DMS 273 treated with DMSO at 0.1 percent for 48 hours (cell line): Measurements from ENCODE around the gene PCDH19.

ENCODE experiments used
- DNase-seq: peaks from one replicate; lab custom pipeline; 2025; lab: John Stamatoyannopoulos, UW

Gene PCDH19

DNA sequence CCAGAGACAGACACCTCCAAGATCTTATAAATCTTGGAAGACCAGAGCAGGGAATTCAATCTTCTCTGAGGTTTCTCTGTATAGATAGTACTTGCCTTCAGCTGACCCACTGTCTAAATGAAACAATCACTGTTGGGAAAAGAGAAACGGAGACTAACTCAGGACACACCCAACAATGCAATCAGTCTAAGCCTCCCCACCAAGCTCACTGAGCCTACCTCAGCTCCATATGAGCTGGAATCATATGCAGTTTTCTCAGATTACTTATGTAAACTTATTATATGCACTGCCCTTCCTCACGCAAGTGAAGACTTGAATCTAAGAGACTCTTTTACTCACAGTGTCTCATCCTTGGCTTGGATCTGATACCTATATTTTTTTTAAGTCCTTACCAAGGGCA is 110.5 kb downstream of the PCDH19 start:
- DNase-seq, result no peak

DNA sequence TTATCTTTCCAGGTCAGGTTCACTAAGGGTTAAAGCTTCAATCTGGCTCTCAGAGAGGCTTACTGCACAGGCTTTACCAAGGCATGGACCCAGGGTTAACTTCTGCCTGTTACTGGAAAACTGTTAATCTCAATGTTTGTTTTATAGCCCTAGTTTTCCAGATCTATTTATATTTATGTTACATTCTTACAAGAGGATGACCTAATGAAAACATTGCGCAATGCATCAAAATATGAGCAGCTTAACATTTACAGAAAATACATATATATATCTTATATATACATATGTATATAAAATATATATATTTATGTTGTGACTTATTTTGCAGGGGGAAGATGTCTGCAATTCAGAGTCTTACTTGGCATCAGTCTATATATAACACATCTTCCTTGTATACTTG is 112.3 kb downstream of the PCDH19 start:
- DNase-seq, result no peak

DNA sequence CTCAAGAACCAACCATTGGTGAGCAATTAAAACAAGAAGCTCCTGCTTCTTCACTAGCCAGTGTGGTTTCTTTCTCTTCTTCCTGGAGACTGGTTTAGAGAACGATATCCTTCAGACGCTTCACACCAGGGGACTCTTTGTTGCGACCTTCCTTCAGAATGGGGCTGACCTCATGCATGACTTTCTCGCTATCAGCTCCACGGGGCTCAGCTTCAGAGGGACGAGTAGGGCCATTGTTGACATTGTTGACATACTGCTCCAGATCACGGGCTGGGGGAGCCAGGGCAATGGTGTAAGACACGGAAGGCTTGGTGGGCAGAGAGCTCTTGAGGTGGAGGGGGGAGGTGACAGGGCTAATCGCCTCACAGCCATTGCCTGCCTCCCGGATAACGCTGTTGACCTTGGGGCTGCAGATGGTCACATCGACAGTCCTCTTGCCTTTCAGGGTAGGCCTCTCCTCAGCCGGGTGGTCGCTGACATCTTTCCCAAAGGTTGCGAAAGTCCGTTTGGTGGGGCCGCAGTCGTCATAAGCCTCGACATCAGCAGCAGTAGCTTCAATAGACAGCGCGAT is 113.8 kb downstream of the PCDH19 start:
- DNase-seq, result no peak

DNA sequence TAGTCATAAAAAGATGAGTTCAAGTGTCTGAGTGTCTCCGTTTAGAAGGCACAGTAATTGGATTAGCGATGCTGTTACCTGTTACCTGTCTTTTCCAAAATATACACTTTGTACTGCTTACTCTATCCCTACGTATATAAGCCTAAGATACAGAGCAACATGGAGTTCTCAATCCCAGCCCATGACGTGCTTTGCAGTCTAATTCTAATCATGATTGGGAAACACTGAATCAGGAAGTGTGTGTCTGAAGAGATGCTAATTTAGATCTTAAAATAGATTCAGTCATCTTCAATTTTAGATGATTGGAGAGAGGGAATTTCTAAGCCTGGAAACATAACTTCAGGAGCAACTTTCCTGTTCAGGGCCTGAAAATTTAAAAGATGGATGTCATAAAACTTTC is 115.1 kb downstream of the PCDH19 start:
- no peak for DNase-seq

DNA sequence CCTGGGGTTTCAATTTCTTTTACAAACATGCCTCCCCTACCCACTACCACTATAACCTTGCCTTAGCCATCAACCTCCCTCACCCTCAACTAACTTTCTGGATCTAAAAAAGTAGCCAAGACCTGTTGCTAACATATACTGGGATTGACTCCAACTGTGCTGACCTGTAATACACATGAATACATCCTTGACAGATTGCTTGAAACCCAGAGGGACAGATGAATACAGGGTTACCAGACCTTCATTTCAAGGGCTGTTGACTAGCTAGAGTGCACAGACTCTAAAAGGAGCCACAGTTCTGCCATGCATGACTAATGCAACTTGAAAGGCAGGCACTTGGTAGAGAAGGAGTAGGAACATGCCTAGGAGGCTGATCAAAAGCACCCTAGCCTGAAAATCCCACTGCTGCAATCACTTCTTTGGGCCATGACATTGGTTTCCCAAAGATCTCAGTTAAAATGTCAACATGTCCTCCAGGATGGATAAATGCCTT is 121.0 kb downstream of the PCDH19 start:
- peak; percentile 58 for DNase-seq

DNA sequence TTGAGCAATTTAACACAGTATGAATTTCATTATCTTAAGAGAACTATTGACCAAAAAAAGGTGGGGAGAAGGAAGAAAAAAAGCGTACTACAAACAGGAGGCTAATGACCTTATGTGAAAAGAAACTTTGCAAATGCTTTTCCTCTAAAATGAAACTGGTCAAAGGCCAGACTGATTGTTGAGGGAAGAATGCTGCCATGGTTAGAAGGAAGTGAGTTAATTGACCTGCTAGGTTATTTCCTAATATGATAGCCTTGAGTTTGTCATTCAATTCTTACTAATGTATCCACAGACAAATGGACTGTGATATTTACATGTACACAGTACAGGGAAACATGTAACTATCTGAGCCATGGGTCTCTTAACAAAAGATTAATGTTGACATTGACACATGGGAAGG is 132.8 kb downstream of the PCDH19 start:
- DNase-seq, result no peak

DNA sequence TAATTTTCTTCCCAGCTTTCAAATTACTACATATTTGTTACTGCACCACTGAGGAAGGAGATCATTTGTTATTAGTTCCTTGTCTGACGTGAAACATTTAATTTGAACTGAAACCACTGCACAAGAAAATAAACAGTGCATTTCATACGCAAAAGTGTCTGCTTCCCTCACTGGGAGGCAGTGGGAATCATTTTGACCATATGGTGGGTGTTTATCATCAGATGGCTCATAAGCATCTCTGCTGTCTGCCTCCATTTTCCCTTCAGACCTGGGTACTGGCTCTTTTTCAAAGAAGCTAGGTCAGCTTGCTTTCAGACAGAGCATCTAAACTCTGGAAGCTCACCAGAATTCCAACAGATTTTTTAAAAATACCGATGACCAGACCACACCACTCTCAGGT is 135.2 kb downstream of the PCDH19 start:
- DNase-seq, result peak; percentile 38

DNA sequence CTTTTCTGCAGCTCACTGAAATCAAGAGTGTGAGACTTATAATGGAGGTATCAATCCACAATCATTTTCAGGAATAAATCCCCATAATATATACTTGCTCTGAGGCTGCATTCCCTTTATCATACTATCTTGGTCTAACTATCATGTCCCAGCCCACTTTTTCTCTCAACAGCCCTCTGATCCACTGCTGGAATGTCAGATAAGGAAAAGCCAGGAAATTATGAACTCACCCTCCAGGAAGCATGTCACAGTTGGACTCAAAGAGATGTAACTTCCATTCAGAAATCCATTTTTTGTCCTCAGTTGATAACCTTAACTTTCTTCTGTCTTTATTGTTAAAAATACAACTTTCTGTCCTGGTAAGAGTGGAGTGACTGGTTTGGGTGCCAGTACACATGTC is 144.9 kb downstream of the PCDH19 start:
- no peak for DNase-seq

DNA sequence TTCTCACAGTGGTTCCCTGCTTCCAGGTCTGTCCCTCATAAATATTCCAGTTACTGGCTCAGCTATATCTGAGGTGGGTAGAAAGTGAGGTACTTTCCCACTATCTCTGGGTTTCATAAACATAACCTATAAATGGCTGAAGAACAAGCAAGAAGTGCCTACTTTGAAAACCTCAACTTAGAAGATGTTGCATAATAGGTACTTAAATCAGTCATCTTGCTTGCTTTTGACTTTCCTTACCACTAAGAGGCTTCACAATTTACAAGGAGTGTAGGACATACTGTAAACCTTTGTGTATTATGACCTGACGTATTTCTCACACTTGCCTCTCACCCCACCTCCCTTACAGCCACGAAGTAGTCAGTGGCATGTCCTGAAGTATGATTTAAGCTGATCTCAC is 145.9 kb downstream of the PCDH19 start:
- no peak for DNase-seq

DNA sequence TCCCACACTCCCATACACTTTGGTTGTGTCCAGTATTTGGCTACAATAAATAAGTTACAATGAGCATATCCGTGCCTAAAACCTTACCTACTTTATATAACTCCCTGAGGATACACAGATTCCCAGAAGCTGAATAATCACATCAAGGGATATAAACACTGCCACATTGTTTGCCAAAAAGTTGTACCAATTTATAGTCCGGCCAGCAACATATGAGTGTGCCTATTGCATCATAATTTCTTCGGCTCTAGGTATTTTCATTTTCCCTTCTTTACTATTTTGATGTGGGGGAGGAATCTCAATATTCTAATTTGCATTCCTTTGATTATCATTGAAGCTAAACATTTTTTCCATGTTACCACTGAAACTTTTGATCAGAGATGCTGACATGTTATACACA is 146.4 kb downstream of the PCDH19 start:
- DNase-seq, result no peak

DNA sequence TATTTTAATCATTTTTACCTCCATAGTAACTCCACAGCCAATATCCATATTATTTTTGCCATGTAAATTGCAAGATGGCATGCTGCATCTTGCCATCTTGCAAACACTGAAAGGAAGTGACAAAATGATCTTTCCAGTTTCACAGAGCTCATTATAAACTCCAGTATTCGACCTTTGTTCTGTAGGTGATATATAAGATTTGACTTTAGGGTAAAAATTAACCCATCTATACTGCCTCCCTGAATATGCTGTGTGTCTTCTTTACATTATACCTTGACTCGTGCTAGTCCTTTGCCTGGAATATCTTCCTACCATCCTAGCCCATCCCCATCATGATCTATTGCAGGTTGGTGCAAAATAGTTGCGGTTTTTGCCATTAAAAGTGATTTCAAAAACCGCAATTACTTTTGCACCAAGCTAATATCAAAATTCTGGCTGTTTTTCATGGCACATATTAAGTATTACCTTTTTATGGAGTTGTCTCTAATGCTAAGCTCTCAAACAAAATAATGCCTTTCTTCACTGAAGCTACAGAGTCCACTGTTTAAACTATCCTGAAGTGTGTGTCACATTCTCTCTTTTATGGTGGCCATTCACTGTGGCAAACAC is 161.1 kb downstream of the PCDH19 start:
- DNase-seq, result no peak

DNA sequence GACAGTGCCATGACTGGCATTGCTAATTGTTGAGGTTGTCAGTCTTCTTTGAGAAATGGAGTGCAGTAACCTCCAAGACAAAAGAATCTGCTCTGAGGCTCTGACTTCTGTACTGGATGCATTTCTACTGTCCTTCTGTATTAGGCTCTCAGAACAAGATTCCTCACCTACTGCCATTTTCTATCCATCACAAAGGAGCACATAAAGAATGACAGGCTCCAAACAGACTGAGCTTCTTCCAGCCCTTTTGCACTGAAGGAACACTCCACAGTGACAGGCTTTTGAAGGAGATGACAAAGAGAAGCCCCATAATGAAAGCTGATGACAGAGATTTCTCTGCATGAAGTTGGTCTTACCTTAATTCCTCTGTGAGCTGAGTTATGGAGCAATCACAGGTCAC is 162.2 kb downstream of the PCDH19 start:
- no peak for DNase-seq

DNA sequence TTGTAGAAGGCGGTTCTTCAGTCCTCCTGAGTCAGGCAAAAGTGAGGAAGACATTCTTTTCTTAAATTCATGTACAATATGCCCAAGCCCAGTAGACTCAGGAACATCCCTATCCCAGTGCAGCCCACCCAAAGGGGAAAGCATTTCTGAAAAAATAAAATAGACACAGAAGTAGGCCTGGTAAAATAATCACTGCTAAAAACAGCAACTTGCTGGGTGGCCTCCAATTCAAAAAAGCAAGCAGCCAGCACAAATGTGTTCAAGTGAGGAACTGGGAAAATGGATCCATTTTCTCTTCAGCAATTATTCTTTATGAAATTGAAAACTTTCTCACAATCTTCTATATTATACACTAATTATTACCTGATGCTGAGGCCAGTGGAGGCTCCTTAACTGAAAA is 165.4 kb downstream of the PCDH19 start:
- no peak for DNase-seq
